ENCODE measurements around the gene GHRHR.

The GHRHR gene

DNA sequence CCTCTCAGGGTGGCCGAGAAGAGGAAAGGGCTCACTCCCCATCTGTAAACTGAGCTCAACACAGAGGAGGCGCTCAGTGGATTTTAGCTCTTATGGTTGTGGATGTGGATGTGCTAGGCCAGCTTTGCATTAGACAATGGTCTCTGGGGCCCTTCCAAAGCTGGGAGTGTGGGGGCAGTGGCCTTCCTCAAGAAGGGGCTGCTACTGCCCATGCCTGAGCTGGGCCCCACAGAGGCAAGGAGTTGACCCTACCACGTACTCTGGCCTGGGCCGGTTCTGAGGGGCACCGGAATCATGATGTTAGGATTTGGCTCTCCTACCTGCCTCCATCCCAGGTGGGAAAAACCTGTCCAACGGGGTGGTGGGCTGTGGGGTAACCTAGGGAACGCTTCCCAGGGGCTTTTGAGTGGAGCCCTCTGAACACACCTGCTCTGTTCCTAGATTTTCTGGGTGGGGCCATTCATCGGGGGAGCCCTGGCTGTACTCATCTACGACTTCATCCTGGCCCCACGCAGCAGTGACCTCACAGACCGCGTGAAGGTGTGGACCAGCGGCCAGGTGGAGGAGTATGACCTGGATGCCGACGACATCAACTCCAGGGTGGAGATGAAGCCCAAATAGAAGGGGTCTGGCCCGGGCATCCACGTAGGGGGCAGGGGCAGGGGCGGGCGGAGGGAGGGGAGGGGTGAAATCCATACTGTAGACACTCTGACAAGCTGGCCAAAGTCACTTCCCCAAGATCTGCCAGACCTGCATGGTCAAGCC is 40.6 kb upstream of the GHRHR start:
- no peak for DNase-seq
- TF ChIP-seq EZH2 (IDR thresholded peaks at IDR 0.05; ENCODE audit: borderline replicate concordance, low read depth, low read length, severe bottlenecking) (no peak), CTCF (IDR thresholded peaks at IDR 0.05; ENCODE audit: borderline replicate concordance, extremely low read depth, low read length, poor library complexity, severe bottlenecking) (no peak)
- Histone ChIP-seq H3K79me2 (ENCODE audit: insufficient read depth, low read length) (no peaks in the 10 kb centered on the region), H3K27ac (ENCODE audit: low read length) (no peak overlapping the region), H2AFZ (ENCODE audit: low read depth, low read length) (no peak overlapping the region), H4K20me1 (ENCODE audit: insufficient read depth, low read length) (no peaks in the 10 kb centered on the region), H3K4me3 (ENCODE audit: low read depth in 1 of 2, low read length in 2 of 2) (no peak overlapping the region), H3K36me3 (ENCODE audit: insufficient read depth, low read length) (no peaks in the 10 kb centered on the region), H3K27me3 (ENCODE audit: insufficient read depth, low read length, poor library complexity) (no peaks in the 10 kb centered on the region), H3K4me1 (ENCODE audit: insufficient read depth, low read length) (no peaks in the 10 kb centered on the region), H3K4me2 (ENCODE audit: insufficient read depth, low read length) (no peak overlapping the region), H3K9me3 (ENCODE audit: insufficient read depth, low read length, severe bottlenecking) (no peaks in the 10 kb centered on the region), H3K9ac (ENCODE audit: low read depth, low read length) (no peak overlapping the region)
- no peak for ATAC-seq (ENCODE audit: insufficient read depth, low read depth)

DNA sequence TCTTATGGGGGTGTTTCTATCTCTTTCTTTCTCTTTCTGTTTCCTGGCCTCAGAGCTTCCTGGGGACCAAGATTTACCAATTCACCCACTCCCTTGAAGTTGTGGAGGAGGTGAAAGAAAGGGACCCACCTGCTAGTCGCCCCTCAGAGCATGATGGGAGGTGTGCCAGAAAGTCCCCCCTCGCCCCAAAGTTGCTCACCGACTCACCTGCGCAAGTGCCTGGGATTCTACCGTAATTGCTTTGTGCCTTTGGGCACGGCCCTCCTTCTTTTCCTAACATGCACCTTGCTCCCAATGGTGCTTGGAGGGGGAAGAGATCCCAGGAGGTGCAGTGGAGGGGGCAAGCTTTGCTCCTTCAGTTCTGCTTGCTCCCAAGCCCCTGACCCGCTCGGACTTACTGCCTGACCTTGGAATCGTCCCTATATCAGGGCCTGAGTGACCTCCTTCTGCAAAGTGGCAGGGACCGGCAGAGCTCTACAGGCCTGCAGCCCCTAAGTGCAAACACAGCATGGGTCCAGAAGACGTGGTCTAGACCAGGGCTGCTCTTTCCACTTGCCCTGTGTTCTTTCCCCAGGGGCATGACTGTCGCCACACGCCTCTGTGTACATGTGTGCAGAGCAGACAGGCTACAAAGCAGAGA is 39.9 kb upstream of the GHRHR start:
- TF ChIP-seq CTCF (IDR thresholded peaks at IDR 0.05; ENCODE audit: borderline replicate concordance, extremely low read depth, low read length, poor library complexity, severe bottlenecking) (no peak), EZH2 (IDR thresholded peaks at IDR 0.05; ENCODE audit: borderline replicate concordance, low read depth, low read length, severe bottlenecking) (no peak)
- Histone ChIP-seq H3K79me2 (ENCODE audit: insufficient read depth, low read length) (no peaks in the 10 kb centered on the region), H3K27ac (ENCODE audit: low read length) (no peak overlapping the region)

DNA sequence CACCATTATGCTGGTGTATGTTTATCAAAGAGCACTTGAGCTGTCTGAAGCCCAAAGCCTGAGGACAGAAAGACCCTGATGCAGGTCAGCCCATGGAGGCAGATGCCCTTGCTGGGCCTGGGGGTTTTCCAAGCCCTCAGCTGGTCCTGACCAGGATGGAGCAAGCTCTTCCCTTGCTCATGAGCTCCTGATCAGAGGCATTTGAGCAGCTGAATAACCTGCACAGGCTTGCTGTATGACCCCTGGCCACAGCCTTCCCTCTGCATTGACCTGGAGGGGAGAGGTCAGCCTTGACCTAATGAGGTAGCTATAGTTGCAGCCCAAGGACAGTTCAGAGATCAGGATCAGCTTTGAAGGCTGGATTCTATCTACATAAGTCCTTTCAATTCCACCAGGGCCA is 39.1 kb upstream of the GHRHR start:
- no peak overlapping the region for H2AFZ ChIP-seq (ENCODE audit: low read depth, low read length)
- no peaks in the 10 kb centered on the region for H3K4me1 ChIP-seq (ENCODE audit: insufficient read depth, low read length)
- H3K27me3 ChIP-seq (ENCODE audit: insufficient read depth, low read length, poor library complexity) = peaks cover under 1% of the 10 kb centered on the region
- H3K79me2 ChIP-seq (ENCODE audit: insufficient read depth, low read length) = no peaks in the 10 kb centered on the region
- H3K9me3 ChIP-seq (ENCODE audit: insufficient read depth, low read length, severe bottlenecking) = no peaks in the 10 kb centered on the region
- no peak overlapping the region for H3K27ac ChIP-seq (ENCODE audit: low read length)
- H3K4me3 ChIP-seq (ENCODE audit: low read depth in 1 of 2, low read length in 2 of 2) = no peak overlapping the region
- no peaks in the 10 kb centered on the region for H3K36me3 ChIP-seq (ENCODE audit: insufficient read depth, low read length)
- no peak overlapping the region for H3K4me2 ChIP-seq (ENCODE audit: insufficient read depth, low read length)
- DNase-seq = peak; percentile 0
- H3K9ac ChIP-seq (ENCODE audit: low read depth, low read length) = no peak overlapping the region
- no peak for TF ChIP-seq EZH2 (IDR thresholded peaks at IDR 0.05; ENCODE audit: borderline replicate concordance, low read depth, low read length, severe bottlenecking)
- no peak for TF ChIP-seq CTCF (IDR thresholded peaks at IDR 0.05; ENCODE audit: borderline replicate concordance, extremely low read depth, low read length, poor library complexity, severe bottlenecking)
- no peaks in the 10 kb centered on the region for H4K20me1 ChIP-seq (ENCODE audit: insufficient read depth, low read length)
- no peak for ATAC-seq (ENCODE audit: insufficient read depth, low read depth)

More for the DNA sequence above, 39.9 kb upstream of the GHRHR start:
- H3K27me3 ChIP-seq (ENCODE audit: insufficient read depth, low read length, poor library complexity) = no peaks in the 10 kb centered on the region
- H4K20me1 ChIP-seq (ENCODE audit: insufficient read depth, low read length) = no peaks in the 10 kb centered on the region
- DNase-seq = no peak
- H3K4me2 ChIP-seq (ENCODE audit: insufficient read depth, low read length) = no peak overlapping the region
- no peak overlapping the region for H3K4me3 ChIP-seq (ENCODE audit: low read depth in 1 of 2, low read length in 2 of 2)
- H2AFZ ChIP-seq (ENCODE audit: low read depth, low read length) = no peak overlapping the region
- ATAC-seq (ENCODE audit: insufficient read depth, low read depth) = no peak
- no peaks in the 10 kb centered on the region for H3K36me3 ChIP-seq (ENCODE audit: insufficient read depth, low read length)
- H3K4me1 ChIP-seq (ENCODE audit: insufficient read depth, low read length) = no peaks in the 10 kb centered on the region
- H3K9ac ChIP-seq (ENCODE audit: low read depth, low read length) = no peak overlapping the region
- H3K9me3 ChIP-seq (ENCODE audit: insufficient read depth, low read length, severe bottlenecking) = no peaks in the 10 kb centered on the region
